Liver (tissue), 9 donors: ENCODE results near the gene METRN. TPM values are rescaled to one million over a fixed set of nuclear protein-coding genes. Genes with fewer than 3 reads are reported as not detected.
"Not testable (repeated sequence)": the region's sequence is repeated elsewhere in the genome, so short reads cannot be mapped to it uniquely, and the experiment has no call there.

Source experiments
- DNase-seq: peaks from one replicate; pipeline ENCODE4 v3.0.0-alpha.2; 2017; ENCODE audit warnings: low spot score
- H3K27ac ChIP-seq, 2 donors: one replicate each; pipeline ENCODE4 v1.7.0; 2013; ENCODE audit warnings: inconsistent platforms in 2 of 2, low read length in 2 of 2, control low read depth in 1 of 2, low read depth in 1 of 2, mild to moderate bottlenecking in 1 of 2
- H3K27me3 ChIP-seq, 4 donors: one replicate each; pipeline versions ENCODE4 v1.6.1 to v1.7.0; 2013; ENCODE audit warnings: low read length in 3 of 4, inconsistent platforms in 1 of 4, mild to moderate bottlenecking in 1 of 4, moderate library complexity in 1 of 4; ENCODE audit not compliant: control insufficient read depth in 4 of 4, insufficient read depth in 4 of 4
- H3K36me3 ChIP-seq, 4 donors: one replicate each; pipeline versions ENCODE4 v1.6.1 to v1.7.0; 2013; ENCODE audit warnings: low read length in 3 of 4, mild to moderate bottlenecking in 3 of 4, low read depth in 1 of 4, moderate library complexity in 1 of 4; ENCODE audit not compliant: control insufficient read depth in 4 of 4, insufficient read depth in 3 of 4
- H3K4me1 ChIP-seq, 4 donors: one replicate each; pipeline versions ENCODE4 v1.6.1 to v1.7.0; 2013; ENCODE audit warnings: low read length in 3 of 4, mild to moderate bottlenecking in 3 of 4, moderate library complexity in 1 of 4; ENCODE audit not compliant: control insufficient read depth in 4 of 4, insufficient read depth in 4 of 4
- H3K4me3 ChIP-seq, 3 donors: one replicate each; pipeline versions ENCODE4 v1.6.1 to v1.7.0; 2013; ENCODE audit warnings: low read length in 3 of 3, control low read depth in 1 of 3, low read depth in 1 of 3, mild to moderate bottlenecking in 1 of 3
- H3K9ac ChIP-seq, 2 donors: one replicate each; pipeline ENCODE4 v1.7.0; 2013; ENCODE audit warnings: low read length in 2 of 2, mild to moderate bottlenecking in 2 of 2, moderate library complexity in 2 of 2, control low read depth in 1 of 2, low read depth in 1 of 2
- H3K9me3 ChIP-seq, 4 donors: one replicate each; pipeline versions ENCODE4 v1.6.1 to v1.7.0; 2013; ENCODE audit warnings: low read length in 3 of 4; ENCODE audit not compliant: control insufficient read depth in 4 of 4
- ATF3 ChIP-seq: IDR thresholded peaks from 2 replicates; pipeline ENCODE4 v1.6.1; 2016; ENCODE audit warnings: antibody characterized with exemption
- CTCF ChIP-seq: fragments of 150-350 bp; IDR thresholded peaks from 2 replicates; pipeline ENCODE4 v1.5.1; 2017; ENCODE audit warnings: improper control_type of control experiment, low read depth, low read length; ENCODE audit not compliant: missing input control
- EGR1 ChIP-seq, 2 donors: IDR thresholded peaks; 2 replicates each; pipeline ENCODE4 v1.6.1; 2016 to 2018; ENCODE audit warnings: antibody characterized with exemption in 2 of 2, low read depth in 2 of 2
- FOXA1 ChIP-seq: IDR thresholded peaks from 2 replicates; pipeline ENCODE4 v1.6.1; 2016; ENCODE audit warnings: antibody characterized with exemption
- FOXA2 ChIP-seq: IDR thresholded peaks from 2 replicates; pipeline ENCODE4 v1.6.1; 2016; ENCODE audit warnings: antibody characterized with exemption
- GABPA ChIP-seq, 2 donors: IDR thresholded peaks in 1 of 2; conservative IDR thresholded peaks in 1 of 2; 2 replicates each; pipeline ENCODE4 v1.6.1; 2016; ENCODE audit warnings: antibody characterized with exemption in 2 of 2, mild to moderate bottlenecking in 1 of 2, moderate library complexity in 1 of 2
- HNF4A ChIP-seq, 2 donors: conservative IDR thresholded peaks; 2 replicates each; pipeline ENCODE4 v1.6.1; 2016; ENCODE audit warnings: antibody characterized with exemption in 2 of 2, mild to moderate bottlenecking in 2 of 2
- HNF4G ChIP-seq: IDR thresholded peaks from 2 replicates; pipeline ENCODE4 v1.6.1; 2016; ENCODE audit warnings: antibody characterized with exemption
- JUND ChIP-seq, 2 donors: IDR thresholded peaks; 2 replicates each; pipeline ENCODE4 v1.6.1; 2016; ENCODE audit warnings: antibody characterized with exemption in 2 of 2
- MAX ChIP-seq: IDR thresholded peaks from 2 replicates; pipeline ENCODE4 v1.6.1; 2016; ENCODE audit warnings: antibody characterized with exemption
- NR2F2 ChIP-seq: IDR thresholded peaks from 2 replicates; pipeline ENCODE4 v1.6.1; 2016; ENCODE audit warnings: antibody characterized with exemption
- RAD21 ChIP-seq, 2 donors: IDR thresholded peaks; 2 replicates each; pipeline ENCODE4 v1.6.1; 2016; ENCODE audit warnings: antibody characterized with exemption in 2 of 2, mild to moderate bottlenecking in 2 of 2
- RXRA ChIP-seq, 2 donors: IDR thresholded peaks; 2 replicates each; pipeline ENCODE4 v1.6.1; 2017 to 2018; ENCODE audit warnings: antibody characterized with exemption in 2 of 2, mild to moderate bottlenecking in 1 of 2
- SP1 ChIP-seq: IDR thresholded peaks from 2 replicates; pipeline ENCODE4 v1.6.1; 2018; ENCODE audit warnings: antibody characterized with exemption, mild to moderate bottlenecking
- TAF1 ChIP-seq: conservative IDR thresholded peaks from 2 replicates; pipeline ENCODE4 v1.6.1; 2016; ENCODE audit warnings: antibody characterized with exemption, mild to moderate bottlenecking
- YY1 ChIP-seq: IDR thresholded peaks from 2 replicates; pipeline ENCODE4 v1.6.1; 2016; ENCODE audit warnings: antibody characterized with exemption, mild to moderate bottlenecking
- ZBTB33 ChIP-seq: IDR thresholded peaks from 2 replicates; pipeline ENCODE4 v1.6.1; 2016; ENCODE audit warnings: antibody characterized with exemption
- WGBS: extraction: QIAGEN DNeasy Blood & Tissue Kit; methylation state at CpG from one replicate; pipeline ENCODE4 v1.1.7; 2013; 5-methylcytosine and 5-hydroxymethylcytosine counted together
- polyA plus RNA-seq, 2 donors: library from polyadenylated mRNA; stranded (reverse) in 1 of 2; unstranded in 1 of 2; fragments of 200-250 nt in 1 of 2; fragments of >200 nt in 1 of 2; fragmentation: Nextera tagmentation in 1 of 2; extraction: Ambion mirVana in 1 of 2; gene quantifications; one replicate each; pipeline versions ENCODE4 v1.2.1 to v1.2.3, GENCODE V29; 2013 to 2015
- total RNA-seq, 2 donors: library from RNA; depleted of rRNA; stranded (reverse); fragments of >200 nt; gene quantifications; one replicate each; pipeline ENCODE4 v1.2.3, GENCODE V29; 2014
- donor health status: healthy.
- donor health status: healthy.
- donor health status: healthy.
- donor health status: healthy.
- donor health status: healthy.

The METRN gene
- total and polyA plus RNA-seq, 4 donors: 4.6 to 22.9 (median 7.1) TPM

GRCh38 chr16:752007-752312, 37.0 kb downstream of the METRN start:
- Histone ChIP-seq H3K9me3 (peaks cover 0 to 5% (median 0%) of the 10 kb centered on the region in 4 donors), H3K36me3 (no peaks in the 10 kb centered on the region), H3K4me1 (no peaks in the 10 kb centered on the region), H3K27ac (no peak overlapping the region), H3K9ac (no peak overlapping the region), H3K4me3 (no peak overlapping the region), H3K27me3 (no peaks in the 10 kb centered on the region)
- TF ChIP-seq ATF3 (no peak), RXRA (IDR thresholded peaks at IDR 0.05) (no peak), RAD21 (IDR thresholded peaks at IDR 0.05) (no peak), CTCF (no peak), TAF1 (no peak), ZBTB33 (no peak), GABPA (IDR thresholded peaks at IDR 0.05 in 1 of 2, conservative IDR thresholded peaks at IDR 0.05 in 1 of 2) (no peak), FOXA2 (no peak), MAX (no peak), JUND (IDR thresholded peaks at IDR 0.05) (no peak), HNF4A (conservative IDR thresholded peaks at IDR 0.05) (no peak)
- 23% methylated on average over 10 of the region's 10 CpGs for WGBS
- no peak for DNase-seq

GRCh38 chr16:754121-754607, 39.2 kb downstream of the METRN start:
- not testable (repeated sequence) for H3K27me3 ChIP-seq, H3K4me1 ChIP-seq, H3K4me3 ChIP-seq, H3K36me3 ChIP-seq, H3K9me3 ChIP-seq, H3K27ac ChIP-seq, H3K9ac ChIP-seq, DNase-seq
- WGBS: 78% methylated on average over 11 of the region's 11 CpGs

- TF ChIP-seq HNF4G (no peak), HNF4A (conservative IDR thresholded peaks at IDR 0.05) (no peak), YY1 (no peak), ATF3 (no peak), CTCF (no peak), JUND (IDR thresholded peaks at IDR 0.05) (no peak), NR2F2 (no peak), EGR1 (IDR thresholded peaks at IDR 0.05; ENCODE audit: low read depth in 2 of 2) (no peak), FOXA1 (no peak), RAD21 (IDR thresholded peaks at IDR 0.05) (no peak), FOXA2 (no peak), SP1 (no peak)
- Histone ChIP-seq H3K36me3 (no peaks in the 10 kb centered on the region), H3K27me3 (no peaks in the 10 kb centered on the region), H3K4me3 (no peak overlapping the region), H3K9me3 (peaks cover 0 to 5% (median 0%) of the 10 kb centered on the region in 4 donors), H3K4me1 (no peaks in the 10 kb centered on the region), H3K9ac (no peak overlapping the region), H3K27ac (no peak overlapping the region)
- no peak for DNase-seq
- 54% methylated on average over 11 of the region's 11 CpGs for WGBS
These were observed 39.7 kb downstream of the METRN start for GRCh38 chr16:754656-755055.
